PC-3 (cell line): Measurements from ENCODE around the gene NCR1. TPM values are rescaled to one million over a fixed set of nuclear protein-coding genes. Genes with fewer than 3 reads are reported as not detected.

ENCODE experiments used
- ATAC-seq: fragments of 200-7000 bp; cut with Tn5 transposase; 2 replicates; pipeline ENCODE4 v1.9.1; 2020; ENCODE audit warnings: mild to moderate bottlenecking, moderate library complexity
- BruUV-seq: library from RNA; stranded (reverse); fragments of 400-500 nt; replicated peaks from 2 replicates; lab custom pipeline; 2021; lab: Mats Ljungman, UMichigan
- CTCF ChIA-PET: fragments of 300-600 bp; sonication (Branson Sonifier 250); formaldehyde crosslinking; loops from one replicate; lab custom pipeline; 2022; ENCODE audit warnings: antibody characterized with exemption; lab: Charles Lee
- POLR2A ChIA-PET: fragments of 300-600 bp; sonication (Branson Sonifier 250); formaldehyde crosslinking; loops from one replicate; lab custom pipeline; 2022; ENCODE audit warnings: antibody characterized with exemption; ENCODE audit not compliant: unreplicated experiment; lab: Charles Lee
- DNase-seq: peaks from one replicate; pipeline ENCODE4 v3.0.0-alpha.2; 2015
- H2AFZ ChIP-seq: fragments of 300-600 bp; sonication (generic); 2 replicates; pipeline ENCODE4 v1.6.0; 2016; ENCODE audit warnings: antibody characterized with exemption, low read length
- H3F3A ChIP-seq: fragments of 300-600 bp; sonication (generic); one replicate; pipeline ENCODE4 v1.6.0; 2017; ENCODE audit warnings: antibody characterized with exemption, low read length, control low read depth, mild to moderate bottlenecking; ENCODE audit not compliant: unreplicated experiment
- H3K27ac ChIP-seq: fragments of 300-600 bp; sonication (generic); 2 replicates; pipeline ENCODE4 v1.5.1; 2016; ENCODE audit warnings: mild to moderate bottlenecking, low read length
- H3K27me3 ChIP-seq: fragments of 300-600 bp; sonication (generic); 2 replicates; pipeline ENCODE4 v1.6.1; 2016; ENCODE audit warnings: low read length, mixed read lengths
- H3K36me3 ChIP-seq: fragments of 300-600 bp; sonication (generic); 2 replicates; pipeline ENCODE4 v1.6.1; 2016; ENCODE audit warnings: low read depth, mixed run types, low read length, mixed read lengths
- H3K4me1 ChIP-seq: fragments of 300-600 bp; sonication (generic); 2 replicates; pipeline ENCODE4 v1.5.1; 2016; ENCODE audit warnings: low read length; ENCODE audit not compliant: insufficient read depth
- H3K4me2 ChIP-seq: fragments of 300-600 bp; sonication (generic); 2 replicates; pipeline ENCODE4 v1.6.0; 2016; ENCODE audit warnings: low read length
- H3K4me3 ChIP-seq: fragments of 300-600 bp; sonication (generic); 2 replicates; pipeline ENCODE4 v1.5.1; 2016; ENCODE audit warnings: mild to moderate bottlenecking, low read length, mixed read lengths
- H3K79me2 ChIP-seq: fragments of 300-600 bp; sonication (generic); 2 replicates; pipeline ENCODE4 v1.6.1; 2017; ENCODE audit warnings: low read length, mixed read lengths
- H3K9ac ChIP-seq: fragments of 300-600 bp; sonication (generic); 2 replicates; pipeline ENCODE4 v1.6.0; 2016; ENCODE audit warnings: mild to moderate bottlenecking, low read length
- H3K9me2 ChIP-seq: fragments of 300-600 bp; sonication (generic); replicated peaks from 2 replicates; pipeline ENCODE4 v1.6.1; 2016; ENCODE audit warnings: mixed run types, low read length, mixed read lengths
- H3K9me3 ChIP-seq: fragments of 300-600 bp; sonication (generic); 2 replicates; pipeline ENCODE4 v1.6.1; 2016; ENCODE audit warnings: low read length, mixed read lengths
- H4K20me1 ChIP-seq: fragments of 300-600 bp; sonication (generic); 2 replicates; pipeline ENCODE4 v1.6.1; 2016; ENCODE audit warnings: low read length, mixed read lengths
- CTCF ChIP-seq: fragments of 300-600 bp; sonication (generic); conservative IDR thresholded peaks from 2 replicates; pipeline ENCODE4 v1.5.1; 2017; ENCODE audit warnings: antibody characterized with exemption, low read depth, mild to moderate bottlenecking, low read length
- EZH2 ChIP-seq: fragments of 300-600 bp; sonication (generic); IDR thresholded peaks from one replicate; pipeline ENCODE4 v1.6.1; 2017; ENCODE audit warnings: antibody characterized with exemption, mild to moderate bottlenecking, low read length; ENCODE audit not compliant: unreplicated experiment
- EZH2phosphoT487 ChIP-seq: fragments of 300-600 bp; sonication (generic); IDR thresholded peaks from 2 replicates; pipeline ENCODE4 v1.6.1; 2018; ENCODE audit warnings: mild to moderate bottlenecking, antibody characterized with exemption, low read length, borderline replicate concordance
- intact Hi-C: fragments of 100-400 bp; cut with micrococcal nuclease; formaldehyde crosslinking; loops from 2 replicates; pipeline ENCODE4 v1.9.0; 2023
- total RNA-seq: library from RNA; depleted of rRNA; stranded (reverse); fragments of >200 nt; gene quantifications from 2 replicates; pipeline ENCODE4 v1.2.3, GENCODE V29; 2014

Gene NCR1
- total RNA-seq, 1 experiment from 2014 or later, result not detected

- no peak for TF ChIP-seq EZH2
- no peak for TF ChIP-seq CTCF
- no peak for TF ChIP-seq EZH2phosphoT487
- H3K4me3 ChIP-seq, result no peak overlapping the region
- intact Hi-C loops, result no loop called here
- no peaks in the 10 kb centered on the region for H3K9me2 ChIP-seq
- CTCF ChIA-PET, result interaction anchor here (1.0 kb wide), 1 partner anchor 37 kb away, joined by 3 read pairs; no protein-coding TSS in a partner anchor
- H3K27me3 ChIP-seq, result peaks cover 58% of the 10 kb centered on the region
- H3K79me2 ChIP-seq, result no peaks in the 10 kb centered on the region
- H3K27ac ChIP-seq, result no peak overlapping the region
- POLR2A ChIA-PET, result no interaction called here
- H3F3A ChIP-seq, result no peaks in the 10 kb centered on the region
- H3K4me2 ChIP-seq, result no peak overlapping the region
- no peak for DNase-seq
- no peak for ATAC-seq
- no TSS peak for BruUV-seq
- no peaks in the 10 kb centered on the region for H3K9me3 ChIP-seq
- no peaks in the 10 kb centered on the region for H3K36me3 ChIP-seq
- no peak overlapping the region for H2AFZ ChIP-seq
- no peaks in the 10 kb centered on the region for H4K20me1 ChIP-seq
- no peaks in the 10 kb centered on the region for H3K4me1 ChIP-seq
- H3K9ac ChIP-seq, result no peak overlapping the region
Measured at GRCh38 chr19:54921082-54921481, 15.1 kb downstream of the NCR1 start.

DNA sequence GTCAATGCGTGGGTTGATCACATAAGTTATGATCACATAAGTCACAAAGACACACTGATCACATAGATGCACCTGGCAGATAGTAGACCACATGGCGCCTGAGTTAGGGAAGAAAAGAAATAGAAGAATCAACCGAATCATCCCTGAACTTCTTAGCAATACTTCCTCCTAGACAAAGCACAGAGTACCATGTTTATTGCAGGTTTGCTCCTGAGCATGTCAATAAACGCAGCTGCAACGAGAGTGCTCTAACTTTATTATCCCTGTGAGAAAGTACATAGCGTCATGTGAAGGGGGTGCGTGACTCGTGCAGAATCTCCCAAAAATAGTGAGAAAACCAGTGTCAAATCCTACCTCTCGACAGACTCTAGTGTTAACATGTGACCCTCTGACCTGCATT, 17.3 kb downstream of the NCR1 start:
- Histone ChIP-seq H3K9me2 (no peaks in the 10 kb centered on the region), H3K27me3 (peaks cover 47% of the 10 kb centered on the region), H2AFZ (no peak overlapping the region), H3K4me1 (no peaks in the 10 kb centered on the region), H3K36me3 (no peaks in the 10 kb centered on the region), H3K9me3 (peaks cover 3% of the 10 kb centered on the region), H3F3A (no peaks in the 10 kb centered on the region), H3K79me2 (no peaks in the 10 kb centered on the region), H3K4me3 (no peak overlapping the region), H3K27ac (no peak overlapping the region), H3K4me2 (no peak overlapping the region), H4K20me1 (no peaks in the 10 kb centered on the region), H3K9ac (no peak overlapping the region)
- no peak for ATAC-seq
- intact Hi-C loops, result no loop called here
- no peak for DNase-seq
- CTCF ChIA-PET, result no interaction called here
- TF ChIP-seq EZH2, result no peak
- TF ChIP-seq EZH2phosphoT487, result no peak
- TF ChIP-seq CTCF, result no peak
- POLR2A ChIA-PET, result no interaction called here
- no TSS peak for BruUV-seq

- DNase-seq, result no peak
- POLR2A ChIA-PET, result no interaction called here
Measured at GRCh38 chr19:54928299-54928698, 22.4 kb downstream of the NCR1 start.

More at GRCh38 chr19:54928299-54928698, 22.4 kb downstream of the NCR1 start:
- intact Hi-C loops, result no loop called here
- CTCF ChIA-PET, result no interaction called here
- Histone ChIP-seq H3F3A (no peaks in the 10 kb centered on the region), H3K4me2 (no peak overlapping the region), H3K4me3 (no peak overlapping the region), H3K27ac (no peak overlapping the region), H3K4me1 (no peaks in the 10 kb centered on the region), H3K27me3 (peaks cover 36% of the 10 kb centered on the region), H2AFZ (no peak overlapping the region), H4K20me1 (no peaks in the 10 kb centered on the region), H3K9ac (no peak overlapping the region), H3K79me2 (no peaks in the 10 kb centered on the region), H3K9me2 (no peaks in the 10 kb centered on the region), H3K36me3 (no peaks in the 10 kb centered on the region), H3K9me3 (peaks cover 9% of the 10 kb centered on the region)
- no TSS peak for BruUV-seq
- no peak for ATAC-seq
- TF ChIP-seq EZH2phosphoT487, result no peak
- TF ChIP-seq EZH2, result no peak
